Measurements from ENCODE around the gene NISCH. TPM values are rescaled to one million over a fixed set of nuclear protein-coding genes. Genes with fewer than 3 reads are reported as not detected.
"Not testable (repeated sequence)": the region's sequence is repeated elsewhere in the genome, so short reads cannot be mapped to it uniquely, and the experiment has no call there.

The NISCH gene
- total RNA-seq, 1 donor from 2014 or later, result 71.6 TPM

GRCh38 chr3:52524752-52525679 is 69.6 kb downstream of the NISCH start:
- DNase-seq (ENCODE audit: low spot score), result no peak

GRCh38 chr3:52525680-52526561 is 70.5 kb downstream of the NISCH start:
- DNase-seq (ENCODE audit: low spot score), result no peak

GRCh38 chr3:52526671-52527038 is 71.3 kb downstream of the NISCH start:
- not testable (repeated sequence) for DNase-seq (ENCODE audit: low spot score)

GRCh38 chr3:52527039-52527731 is 71.8 kb downstream of the NISCH start:
- peak; percentile 85 for DNase-seq (ENCODE audit: low spot score)

GRCh38 chr3:52527732-52528585 is 72.6 kb downstream of the NISCH start:
- peak; percentile 82 for DNase-seq (ENCODE audit: low spot score)

- DNase-seq (ENCODE audit: low spot score), result peak; percentile 81
These were observed 73.4 kb downstream of the NISCH start for GRCh38 chr3:52528586-52529375.

GRCh38 chr3:52529376-52530333 is 74.3 kb downstream of the NISCH start:
- peak; percentile 86 for DNase-seq (ENCODE audit: low spot score)

- peak; percentile 84 for DNase-seq (ENCODE audit: low spot score)
These were observed 75.8 kb downstream of the NISCH start for GRCh38 chr3:52530918-52531826.

GRCh38 chr3:52531860-52532516 is 76.6 kb downstream of the NISCH start:
- peak; percentile 83 for DNase-seq (ENCODE audit: low spot score)

GRCh38 chr3:52532517-52532837 is 77.1 kb downstream of the NISCH start:
- no peak for DNase-seq (ENCODE audit: low spot score)

- peak; percentile 90 for DNase-seq (ENCODE audit: low spot score)
These were observed 77.6 kb downstream of the NISCH start for GRCh38 chr3:52532838-52533622.

GRCh38 chr3:52533623-52534280 is 78.3 kb downstream of the NISCH start, which contains the start of gene NT5DC2:
Gene NT5DC2 (minus strand): TSS chr3:52533857. CDS start chr3:52533737, 120 bp downstream.
- peak; percentile 89 for DNase-seq (ENCODE audit: low spot score)

- DNase-seq (ENCODE audit: low spot score), result no peak
These were observed 79.1 kb downstream of the NISCH start for GRCh38 chr3:52534281-52535183.

GRCh38 chr3:52535411-52536111 is 80.2 kb downstream of the NISCH start:
- DNase-seq (ENCODE audit: low spot score), result no peak

All from mesenteric fat pad (tissue), 1 donor.